Inflammatory macrophage treated with lipopolysaccharide for 4 hours (primary cell): ENCODE measurements around the gene FAU.
"Not testable (repeated sequence)": the region's sequence is repeated elsewhere in the genome, so short reads cannot be mapped to it uniquely, and the experiment has no call there.

ENCODE experiments used
- DNase-seq: peaks from one replicate; pipeline ENCODE4 v3.0.0-alpha.2; 2020

The FAU gene

DNA sequence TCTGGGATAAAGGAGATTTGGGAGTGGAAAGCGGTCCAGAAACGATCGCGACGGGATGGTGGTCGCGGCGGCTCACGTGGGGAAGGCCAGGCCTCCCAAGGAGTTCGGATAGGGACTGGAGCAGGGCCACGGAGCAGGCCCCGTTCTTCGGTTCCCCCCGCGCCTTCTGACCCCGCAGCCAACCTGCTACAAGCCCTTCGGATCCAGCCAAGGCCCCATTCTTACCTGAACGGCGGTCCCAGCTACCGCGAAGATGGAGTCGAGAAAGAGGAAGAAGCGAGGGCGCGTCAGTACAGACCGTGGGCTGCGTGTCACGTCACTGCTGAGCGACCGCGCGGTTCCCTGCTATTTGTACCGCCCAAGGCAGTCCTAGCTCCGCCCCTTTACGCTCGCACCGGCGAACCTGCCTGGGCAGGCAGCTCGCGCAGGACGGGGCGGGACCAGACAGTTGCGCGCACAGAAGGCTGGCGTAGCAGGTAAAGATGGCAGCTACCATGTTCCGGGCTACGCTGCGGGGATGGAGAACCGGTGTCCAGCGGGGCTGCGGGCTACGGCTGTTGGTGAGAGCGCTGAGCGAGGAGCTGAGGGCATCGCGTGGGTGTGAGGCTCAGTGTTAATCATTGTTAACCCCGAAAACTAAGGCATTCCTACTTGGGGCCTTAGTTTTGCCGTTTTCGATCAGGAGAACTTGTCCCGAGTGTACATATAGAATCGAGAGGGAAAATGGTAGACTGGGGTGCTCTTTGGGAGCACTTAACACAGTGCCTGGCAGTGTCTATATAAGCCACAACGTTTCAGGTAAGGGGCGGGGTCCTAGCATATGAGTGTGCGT, at the start of gene FAU, which contains the start of gene MRPL49:
TSS of gene FAU (minus strand) at position 270 of the 832 bp plus-strand sequence. CDS start 321 bp downstream, outside the sequence.
TSS of gene MRPL49 (plus strand) at position 457 of the 832 bp plus-strand sequence. CDS start at position 483, 26 bp downstream.
- peak; percentile 99 for DNase-seq

DNA sequence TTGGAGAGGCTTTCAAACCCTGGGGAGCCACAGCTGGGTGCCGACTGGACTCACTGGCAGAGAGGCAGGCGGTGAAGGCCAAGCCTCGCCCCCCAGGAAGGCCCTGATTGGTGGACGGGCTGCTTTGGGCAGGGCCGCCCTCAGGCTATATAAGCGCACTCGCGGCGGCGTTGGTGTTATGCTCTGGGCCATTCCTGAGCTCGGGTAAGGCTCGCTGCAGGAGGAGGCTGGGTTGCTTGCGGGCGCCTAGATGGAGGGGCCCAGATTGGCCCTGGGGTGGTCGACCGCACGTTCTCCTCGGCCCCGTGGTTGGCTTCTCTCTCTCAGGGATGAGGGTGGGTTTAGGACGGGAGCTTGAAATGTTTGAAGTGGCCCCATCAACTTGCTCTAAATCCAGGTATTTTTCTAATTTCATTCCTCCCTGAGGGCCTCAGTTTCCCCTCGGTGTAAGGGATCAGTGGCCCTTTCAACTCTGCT, 48.2 kb upstream of the FAU start, which contains the start of gene SPDYC:
TSS of gene SPDYC (plus strand) at position 176 of the 477 bp plus-strand sequence. CDS start 1,125 bp downstream, outside the sequence.
- DNase-seq, result no peak

DNA sequence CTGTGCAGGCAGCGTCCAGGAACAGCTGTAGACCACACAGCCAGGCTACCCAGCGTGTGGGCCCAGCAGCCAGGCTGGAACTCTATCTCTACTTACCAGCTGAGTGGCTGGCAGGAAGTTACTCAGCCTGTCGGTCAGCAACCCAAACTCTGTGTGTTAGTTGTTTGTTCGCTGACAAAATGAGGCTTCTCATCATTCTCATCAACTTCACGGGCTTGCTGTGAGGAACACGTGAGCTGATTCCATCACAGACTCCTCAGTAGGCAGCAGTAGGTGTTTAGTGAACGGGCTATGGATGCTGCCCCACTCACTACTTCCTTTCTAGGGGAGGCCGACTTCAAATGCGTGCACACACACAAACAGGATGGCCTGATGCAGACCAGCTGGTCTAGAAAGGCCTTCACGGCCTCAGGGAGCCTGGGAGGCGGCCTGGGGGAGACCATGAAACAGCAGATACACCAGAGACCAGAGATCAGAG, 47.3 kb upstream of the FAU start:
- no peak for DNase-seq

DNA sequence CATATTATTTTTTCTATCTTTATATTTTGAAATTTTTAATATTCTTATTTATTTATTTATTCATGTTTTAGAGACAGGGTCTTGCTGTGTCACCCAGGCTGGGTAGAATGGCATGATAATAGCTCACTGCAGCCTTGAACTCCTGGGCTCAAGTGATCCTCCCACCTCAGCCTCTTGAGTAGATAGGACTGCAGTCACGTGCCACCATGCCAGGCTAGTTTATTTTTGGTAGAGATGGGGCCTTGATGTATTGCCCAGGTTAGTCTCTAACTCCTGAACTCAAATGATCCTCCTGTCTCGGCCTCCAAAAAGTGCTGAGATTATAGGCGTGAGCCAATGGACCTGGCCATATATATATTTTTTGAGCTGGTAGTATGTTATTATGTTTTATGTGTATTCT, 45.7 kb upstream of the FAU start:
- DNase-seq, result no peak

DNA sequence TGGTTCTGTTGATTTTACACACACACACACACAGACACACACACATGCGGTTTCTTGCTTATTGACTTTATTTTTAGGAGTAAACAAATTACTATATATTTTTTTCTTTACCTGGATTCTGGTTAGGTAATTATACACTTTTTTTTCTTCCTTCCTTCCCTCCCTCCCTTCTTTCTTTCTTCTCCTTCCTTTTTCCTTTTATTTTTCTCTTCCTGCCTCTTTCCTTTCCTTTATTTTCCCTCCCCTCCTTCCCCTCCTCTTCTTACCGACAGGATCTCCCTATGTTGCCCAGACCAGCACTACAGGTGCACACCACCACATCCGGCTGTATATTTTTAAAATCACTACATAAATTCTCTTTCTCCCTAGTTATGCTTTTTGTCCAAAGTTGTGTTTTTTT, 45.0 kb upstream of the FAU start:
- DNase-seq, result no peak

DNA sequence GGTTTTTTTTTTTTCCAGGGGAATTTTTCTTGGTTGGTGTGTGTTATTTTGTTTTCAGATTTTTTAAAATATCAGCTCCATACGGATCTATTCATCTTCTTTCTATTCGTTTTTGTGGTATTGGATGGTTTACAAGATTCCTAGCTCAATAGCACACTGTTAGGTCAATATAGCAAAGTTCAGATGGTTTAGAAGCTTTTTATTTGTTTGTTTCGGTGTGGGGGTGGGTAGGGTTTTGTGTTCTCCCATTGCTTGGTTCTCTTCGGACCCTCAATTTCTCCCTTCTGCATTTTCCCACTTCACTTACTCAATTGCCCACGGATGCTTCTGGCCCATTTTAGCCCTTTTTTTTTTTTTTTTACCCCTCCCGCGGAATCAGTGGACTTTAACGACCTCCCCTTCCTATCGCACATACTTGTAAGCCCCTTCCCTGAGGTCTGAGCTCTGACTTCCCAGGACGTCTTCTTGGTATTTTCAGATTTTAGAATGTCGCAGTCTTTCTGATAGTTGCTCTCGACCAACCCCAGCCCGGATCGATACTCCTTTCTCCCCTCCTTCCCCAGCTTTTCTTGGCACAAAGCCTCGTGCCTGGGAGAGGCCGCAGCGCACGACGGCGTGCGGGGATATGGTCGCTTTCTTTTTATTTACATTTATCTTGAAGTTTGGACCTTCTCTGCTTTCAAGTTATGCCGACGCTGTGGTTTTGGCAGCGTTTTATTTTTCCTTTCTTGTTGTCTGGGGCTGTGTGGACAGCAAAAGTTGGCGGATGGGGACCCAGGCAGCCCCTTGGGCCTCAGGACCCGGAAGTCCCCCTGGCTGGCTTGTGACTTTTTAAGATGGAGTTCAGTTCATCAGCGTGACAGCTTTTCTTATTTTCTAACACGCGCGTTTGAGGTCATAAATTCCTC, 43.7 kb upstream of the FAU start:
- DNase-seq, result no peak

DNA sequence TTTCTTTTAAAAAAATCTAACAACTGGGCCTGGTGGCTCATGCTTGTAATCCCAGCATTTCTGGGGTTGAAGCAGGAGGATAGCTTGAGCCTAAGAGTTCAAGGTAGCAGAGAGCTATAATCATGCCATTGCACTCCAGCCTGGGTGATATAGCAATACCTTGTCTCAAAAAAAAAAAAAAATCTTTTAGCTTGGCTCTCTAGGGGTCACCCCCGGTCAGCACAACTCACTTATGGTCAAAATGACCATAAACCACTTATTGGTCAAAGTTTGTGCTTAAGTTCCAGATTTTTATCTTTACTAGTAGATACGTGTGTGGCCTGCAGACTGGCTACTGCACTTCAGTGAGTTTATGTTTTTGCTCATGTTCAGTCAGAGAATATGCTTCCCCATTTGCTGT, 41.8 kb upstream of the FAU start:
- no peak for DNase-seq

DNA sequence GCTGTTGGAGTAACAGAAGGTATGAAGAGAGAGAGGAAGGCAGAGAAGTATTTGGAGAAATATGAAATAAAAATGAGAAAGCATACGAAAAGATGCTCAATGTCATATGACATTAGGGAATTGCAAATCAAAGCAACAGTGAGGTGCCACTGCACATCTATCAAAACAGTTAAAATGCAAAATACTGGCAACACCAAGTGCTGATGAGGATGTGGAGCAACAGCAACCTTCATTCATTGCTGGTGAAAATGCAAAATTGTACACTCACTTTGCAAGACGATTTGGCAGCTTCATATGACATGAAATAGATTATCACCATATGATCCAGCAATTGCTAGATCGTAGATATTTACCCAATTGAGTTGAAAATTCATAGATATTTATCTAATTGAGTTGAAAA, 38.7 kb upstream of the FAU start:
- no peak for DNase-seq

DNA sequence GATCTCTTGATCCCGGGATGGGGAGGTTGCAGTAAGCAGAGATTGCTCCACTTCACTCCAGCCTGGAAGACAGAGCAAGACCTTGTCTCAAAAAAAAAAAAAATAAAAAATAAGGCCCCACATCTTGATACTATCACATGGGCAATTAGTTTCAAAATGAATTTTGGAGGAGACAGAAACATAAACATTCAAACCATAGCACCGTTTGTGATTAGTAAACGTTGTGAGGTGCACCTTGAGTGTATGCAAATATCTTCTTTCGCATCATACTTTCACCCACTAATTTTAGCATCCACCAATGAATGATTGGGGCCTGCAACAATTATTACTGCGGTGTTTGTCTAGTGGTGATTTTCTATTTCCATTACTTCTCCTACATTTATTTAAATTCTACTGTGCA, 37.1 kb upstream of the FAU start:
- DNase-seq, result no peak

DNA sequence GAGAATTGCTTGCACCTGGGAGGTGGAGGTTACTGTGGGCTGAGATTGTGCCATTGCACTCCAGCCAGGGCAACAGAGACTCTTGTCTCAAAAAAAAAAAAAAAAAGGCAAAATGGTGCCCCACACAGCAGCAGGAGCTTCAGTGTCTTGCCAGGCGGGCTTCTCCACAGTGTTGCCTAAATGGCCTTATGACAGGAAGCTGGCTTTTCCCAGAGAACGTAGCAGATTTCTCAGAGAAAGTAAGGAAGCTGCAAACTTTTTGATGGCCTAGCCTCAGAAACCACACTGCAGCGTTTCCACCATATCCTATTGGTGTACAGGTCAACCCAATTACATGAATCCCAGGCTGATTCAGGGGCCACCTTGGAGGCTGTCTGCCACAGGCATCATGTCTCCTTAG, 35.4 kb upstream of the FAU start:
- DNase-seq, result peak; percentile 41

DNA sequence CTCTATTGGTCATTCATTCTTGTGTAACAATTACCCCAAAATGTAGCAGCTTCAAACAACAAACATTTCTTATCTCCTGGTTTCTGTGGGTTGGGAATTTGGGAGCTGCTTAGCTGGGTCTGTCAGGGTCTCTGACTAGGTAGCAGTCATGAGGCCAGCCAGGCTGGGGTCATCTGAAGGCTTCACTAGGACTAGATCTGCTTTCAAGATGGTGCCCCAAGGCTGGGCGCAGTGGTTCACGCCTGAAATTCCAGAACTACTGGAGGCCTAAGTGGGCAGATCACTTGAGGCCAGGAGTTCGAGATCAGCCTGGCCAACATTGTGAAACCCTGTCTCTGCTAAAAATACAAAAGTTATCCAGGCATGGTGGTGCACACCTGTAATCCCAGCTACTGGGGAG, 35.0 kb upstream of the FAU start:
- no peak for DNase-seq

DNA sequence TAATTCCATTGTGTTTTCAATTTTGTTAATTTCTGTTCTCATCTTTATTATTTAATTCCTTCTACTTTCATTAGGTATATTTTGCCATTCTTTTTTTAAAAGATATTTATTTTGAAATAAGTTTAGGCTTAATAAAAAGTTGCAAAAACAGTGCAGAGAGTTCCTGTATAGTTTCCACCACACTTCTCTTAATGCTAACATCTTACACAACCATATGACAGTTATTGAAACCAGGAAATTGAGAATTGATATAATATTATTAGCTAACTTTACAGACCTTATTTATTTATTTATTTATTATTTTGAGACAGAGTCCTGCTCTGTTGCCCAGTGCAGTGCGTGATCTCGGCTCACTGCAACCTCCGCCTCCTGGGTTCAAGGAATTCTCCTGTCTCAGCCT, 34.3 kb upstream of the FAU start:
- peak; percentile 54 for DNase-seq

DNA sequence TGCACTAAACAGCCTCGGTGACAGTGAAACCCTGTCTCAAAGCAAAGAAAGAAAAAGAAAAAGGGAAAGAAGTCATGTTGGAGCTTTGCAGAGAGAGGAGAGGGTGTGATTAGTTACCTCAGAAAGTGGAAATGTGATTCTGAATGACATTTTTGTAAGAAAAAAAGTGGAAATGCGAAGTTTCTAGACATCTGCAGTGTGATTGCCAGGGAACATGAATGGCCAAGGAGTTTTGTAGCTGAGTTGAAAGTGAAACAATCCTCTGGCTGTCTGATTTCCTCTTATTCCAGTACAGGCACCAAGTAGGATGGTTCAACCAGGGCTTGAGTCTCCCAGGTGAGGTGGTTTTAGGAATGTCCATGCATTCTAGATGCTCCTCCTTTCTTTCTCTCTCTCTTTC, 30.2 kb upstream of the FAU start:
- peak; percentile 73 for DNase-seq

DNA sequence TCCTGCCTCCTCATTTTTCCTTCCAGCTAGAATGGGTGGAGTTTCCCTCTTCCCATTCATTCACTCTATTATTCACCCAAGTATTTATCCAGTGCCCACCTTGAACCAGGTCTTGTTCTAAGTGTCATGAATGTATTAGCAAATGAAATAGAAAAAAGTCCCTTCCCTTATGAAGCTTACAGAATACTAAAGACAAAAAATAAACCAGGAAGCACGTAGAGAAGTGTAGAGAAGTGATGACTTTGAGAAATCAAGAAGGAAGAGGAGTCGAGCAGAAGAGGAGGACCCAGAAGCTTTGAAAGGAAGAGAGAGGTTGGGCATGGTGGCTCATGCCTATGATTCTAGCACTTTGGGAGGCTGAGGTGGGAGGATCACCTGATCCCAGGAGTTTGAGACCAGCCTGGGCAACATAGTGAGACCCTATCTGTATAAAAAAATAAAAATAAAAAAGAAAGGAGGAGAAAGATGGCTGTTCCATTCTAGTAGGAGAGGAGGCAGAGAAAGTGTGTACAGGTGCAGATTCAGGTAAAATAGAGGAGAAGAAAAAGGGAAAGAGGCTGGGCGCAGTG, 29.5 kb upstream of the FAU start:
- DNase-seq, result peak; percentile 48

DNA sequence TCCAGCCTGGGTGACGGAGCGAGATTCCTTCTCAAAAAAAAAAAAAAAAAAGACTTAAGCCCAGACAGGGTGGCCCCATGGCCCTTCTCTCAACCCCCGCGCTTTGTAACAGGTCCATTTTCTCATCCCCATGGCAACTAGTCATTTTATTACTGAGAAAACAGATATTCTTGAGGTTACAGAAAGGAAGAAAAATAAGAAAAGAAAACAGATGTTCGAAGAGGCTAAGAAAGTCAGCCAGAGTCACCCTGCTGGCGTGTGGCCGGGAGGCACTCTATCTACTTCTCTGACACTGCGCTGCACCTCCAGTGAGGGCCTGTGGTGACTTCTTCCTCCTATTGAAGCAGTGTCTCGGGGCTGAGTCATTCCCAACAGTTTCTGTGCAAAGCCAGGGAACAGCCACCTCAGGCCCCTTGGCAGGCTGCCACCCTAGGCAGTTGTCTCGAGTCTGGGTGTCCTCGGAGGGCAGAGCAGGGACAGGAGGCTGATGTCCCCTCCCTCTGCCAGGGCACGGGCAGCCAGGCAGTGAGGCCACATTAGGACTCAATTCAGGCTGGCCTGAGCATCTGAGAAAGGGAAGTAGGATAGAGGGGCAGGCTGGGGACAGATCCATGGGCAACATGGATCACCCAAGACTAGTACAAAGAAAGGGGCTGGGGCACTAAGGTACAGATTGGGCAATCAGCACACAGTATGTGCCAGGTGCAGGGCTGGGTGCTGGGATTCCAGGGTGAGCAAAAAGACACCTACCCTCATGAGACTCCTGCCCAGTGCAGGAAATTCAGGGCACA, 28.8 kb upstream of the FAU start:
- peak; percentile 89 for DNase-seq

DNA sequence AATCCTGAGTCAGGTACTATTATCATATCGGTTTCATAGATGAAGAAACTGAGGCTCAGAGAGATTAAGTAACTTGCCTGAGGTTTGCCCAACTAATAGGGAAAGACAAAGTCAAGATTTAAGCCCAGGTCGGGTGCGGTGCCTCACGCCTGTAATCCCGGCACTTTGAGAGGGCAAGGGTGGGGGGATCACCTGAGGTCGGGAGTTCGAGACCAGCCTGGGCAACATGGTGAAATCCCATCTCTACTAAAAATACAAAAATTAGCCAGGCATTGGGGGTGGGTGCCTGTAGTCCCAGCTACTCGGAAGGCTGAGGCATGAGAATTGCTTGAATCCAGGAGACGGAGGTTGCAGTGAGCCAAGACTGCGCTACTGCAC, 28.2 kb upstream of the FAU start:
- not testable (repeated sequence) for DNase-seq

DNA sequence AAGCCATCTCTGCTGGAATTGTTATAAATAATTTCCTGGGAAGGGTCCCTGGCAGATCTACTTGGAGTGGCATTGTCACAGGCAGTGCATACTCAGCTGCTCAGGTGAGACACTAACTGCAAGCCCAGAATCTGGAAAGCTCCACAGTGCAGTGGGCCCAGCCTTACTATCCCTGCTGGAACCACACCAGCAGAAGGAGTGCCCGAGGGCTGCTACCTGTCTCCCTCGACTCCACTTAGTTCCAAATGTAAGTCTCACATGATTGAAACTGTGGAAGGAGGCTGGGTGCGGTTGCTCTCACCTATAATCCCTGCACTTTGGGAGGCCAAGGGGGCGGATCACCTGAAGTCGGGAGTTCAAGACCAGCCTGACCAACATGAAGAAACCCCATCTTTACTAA, 26.7 kb upstream of the FAU start:
- no peak for DNase-seq

DNA sequence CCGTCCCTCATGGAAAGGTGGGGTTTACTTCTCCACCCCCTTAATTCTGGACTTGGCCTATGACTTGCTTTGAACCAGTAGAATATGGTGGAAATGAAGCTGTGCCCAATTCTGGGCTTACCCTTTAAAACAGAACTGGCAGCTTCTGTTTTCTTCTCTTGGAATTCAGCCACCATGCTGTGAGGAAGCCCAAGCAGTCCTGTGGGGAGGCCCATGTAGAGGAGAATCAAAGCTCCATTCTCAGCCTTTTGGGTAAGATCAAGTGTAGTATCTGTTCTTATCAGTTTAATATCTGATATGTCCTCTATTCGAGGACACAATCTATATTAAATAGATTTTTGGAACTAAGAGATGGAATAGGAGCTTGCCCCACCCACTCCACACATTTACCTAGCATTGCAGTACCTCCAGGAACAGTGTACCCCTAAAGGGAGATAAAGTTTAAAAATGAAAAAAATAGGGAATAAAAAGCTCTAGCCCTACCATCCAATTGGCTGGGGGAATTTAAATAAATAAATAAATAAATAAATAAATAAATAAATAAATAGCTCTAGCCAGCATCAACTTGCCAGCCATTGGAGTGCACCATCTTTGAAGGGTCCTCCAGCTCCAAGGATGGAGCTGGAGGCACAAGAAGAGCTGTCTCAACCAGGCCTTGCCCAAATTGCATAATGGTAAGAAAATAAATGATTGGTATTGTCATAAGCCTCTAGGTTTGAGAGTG, 25.6 kb upstream of the FAU start:
- DNase-seq, result no peak

DNA sequence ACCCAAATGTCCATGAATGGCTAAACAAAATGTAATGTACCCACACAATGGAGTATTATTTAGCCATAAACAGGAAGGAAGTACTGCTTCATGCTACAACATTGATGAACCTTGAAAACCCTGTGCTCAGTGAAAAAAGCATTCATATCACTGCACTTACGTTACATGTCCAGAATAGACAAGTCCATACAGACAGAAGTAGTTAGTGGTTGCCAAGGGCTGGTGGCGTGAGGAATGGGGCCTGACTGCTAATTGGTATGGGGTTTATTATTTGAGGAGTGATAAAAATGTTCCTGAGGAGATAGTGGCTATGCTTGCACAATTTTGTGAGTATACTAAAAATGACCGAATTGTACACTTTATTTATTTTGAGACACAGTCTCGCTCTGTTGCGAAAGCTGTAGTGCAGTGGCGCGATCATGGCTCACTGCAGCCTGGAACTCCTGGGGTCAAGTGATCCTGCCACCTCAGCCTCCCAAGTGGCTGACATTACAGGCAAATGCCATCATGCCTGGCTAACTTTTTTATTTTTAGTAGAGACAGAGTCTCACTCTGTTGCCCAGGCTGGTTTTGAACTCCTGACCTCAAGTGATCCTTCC, 20.1 kb upstream of the FAU start:
- DNase-seq, result no peak

DNA sequence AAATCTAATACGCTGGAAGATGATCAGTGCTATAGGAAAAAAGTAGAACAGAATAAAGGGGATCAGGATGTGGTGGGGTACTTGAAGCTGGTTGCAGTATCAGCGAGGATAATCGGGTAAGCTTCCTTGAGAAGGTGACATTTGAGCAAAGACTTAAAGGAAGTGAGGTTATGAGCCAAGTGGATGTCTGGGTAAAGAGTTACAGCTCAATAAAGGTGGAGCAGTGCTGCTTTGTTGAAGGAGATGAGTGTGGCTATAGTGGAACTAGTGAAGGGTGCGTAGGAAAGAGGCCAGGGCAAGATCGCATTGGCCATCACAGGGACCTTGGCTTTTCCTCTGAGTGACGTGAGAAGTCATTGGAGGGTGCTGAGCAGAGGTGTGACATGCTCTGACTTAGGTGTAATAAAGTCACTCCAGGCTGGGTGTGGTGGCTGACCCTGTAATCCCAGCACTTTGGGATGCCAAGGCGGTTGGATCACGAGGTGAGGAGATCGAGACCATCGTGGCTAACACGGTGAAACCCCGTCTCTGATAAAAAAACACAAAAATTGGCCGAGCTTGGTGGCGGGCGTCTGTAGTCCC, 14.7 kb upstream of the FAU start:
- DNase-seq, result no peak
